ENCODE results near the gene FH. TPM values are rescaled to one million over a fixed set of nuclear protein-coding genes. Genes with fewer than 3 reads are reported as not detected.

Gene FH
- total RNA-seq, 3 donors from 2014 or later (not counting 1 experiment from before 2014, with no cell fraction given): 16.6 to 18.3 (median 16.7) TPM

DNA sequence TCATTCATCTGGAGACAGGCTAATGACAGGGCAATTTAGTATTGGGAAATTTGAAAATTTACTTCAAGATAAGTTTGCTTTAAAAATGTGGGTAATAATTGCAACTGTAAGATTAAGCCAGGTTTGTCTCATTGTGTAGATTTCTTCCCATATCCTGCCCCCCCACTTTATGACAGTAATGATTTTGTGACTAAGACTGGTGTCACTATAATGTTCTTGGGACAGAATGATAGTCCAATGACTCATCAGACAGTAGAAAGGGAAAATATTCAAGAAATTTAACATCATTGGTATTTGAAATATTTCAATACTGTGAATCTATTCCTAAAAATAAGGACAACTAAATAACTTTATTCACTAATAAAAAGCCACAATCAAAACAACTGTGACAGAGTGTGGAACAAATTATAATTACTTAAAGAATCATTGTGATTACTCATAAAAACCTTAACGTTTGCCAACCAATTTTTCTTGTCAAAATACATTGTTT, 36.7 kb downstream of the FH start:
- H3K27me3 ChIP-seq (ENCODE audit: control insufficient read depth, insufficient read depth, low read length): no peaks in the 10 kb centered on the region
- no peak overlapping the region for H3K4me3 ChIP-seq (ENCODE audit: low read length)
- no peak overlapping the region for H3K27ac ChIP-seq (ENCODE audit: low read length)
- H3K36me3 ChIP-seq (ENCODE audit: control insufficient read depth, insufficient read depth, low read length): no peaks in the 10 kb centered on the region
- TF ChIP-seq, protein P1, sequence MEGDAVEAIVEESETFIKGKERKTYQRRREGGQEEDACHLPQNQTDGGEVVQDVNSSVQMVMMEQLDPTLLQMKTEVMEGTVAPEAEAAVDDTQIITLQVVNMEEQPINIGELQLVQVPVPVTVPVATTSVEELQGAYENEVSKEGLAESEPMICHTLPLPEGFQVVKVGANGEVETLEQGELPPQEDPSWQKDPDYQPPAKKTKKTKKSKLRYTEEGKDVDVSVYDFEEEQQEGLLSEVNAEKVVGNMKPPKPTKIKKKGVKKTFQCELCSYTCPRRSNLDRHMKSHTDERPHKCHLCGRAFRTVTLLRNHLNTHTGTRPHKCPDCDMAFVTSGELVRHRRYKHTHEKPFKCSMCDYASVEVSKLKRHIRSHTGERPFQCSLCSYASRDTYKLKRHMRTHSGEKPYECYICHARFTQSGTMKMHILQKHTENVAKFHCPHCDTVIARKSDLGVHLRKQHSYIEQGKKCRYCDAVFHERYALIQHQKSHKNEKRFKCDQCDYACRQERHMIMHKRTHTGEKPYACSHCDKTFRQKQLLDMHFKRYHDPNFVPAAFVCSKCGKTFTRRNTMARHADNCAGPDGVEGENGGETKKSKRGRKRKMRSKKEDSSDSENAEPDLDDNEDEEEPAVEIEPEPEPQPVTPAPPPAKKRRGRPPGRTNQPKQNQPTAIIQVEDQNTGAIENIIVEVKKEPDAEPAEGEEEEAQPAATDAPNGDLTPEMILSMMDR (IDR thresholded peaks at IDR 0.05): no peak
- DNase-seq (no peak), ATAC-seq (no peak)
- 80% methylated on average over 1 of the region's 1 CpG for WGBS (ENCODE audit: insufficient coverage)
- intact Hi-C loops (cut with micrococcal nuclease): no loop called here
- no peaks in the 10 kb centered on the region for H3K9me3 Mint-ChIP-seq
- no peaks in the 10 kb centered on the region for H3K4me1 ChIP-seq (ENCODE audit: control insufficient read depth, insufficient read depth, low read length)
- no peaks in the 10 kb centered on the region for H3K9me3 ChIP-seq (ENCODE audit: control insufficient read depth, insufficient read depth, low read length)
- H3K4me3 Mint-ChIP-seq: no peak overlapping the region
- H3K27ac Mint-ChIP-seq: no peak overlapping the region
- no peaks in the 10 kb centered on the region for H3K36me3 Mint-ChIP-seq
- H3K27me3 Mint-ChIP-seq (ENCODE audit: low read depth in 2 of 2): peaks cover 0 to 8% of the 10 kb centered on the region in 2 donors
- H3K4me1 Mint-ChIP-seq: no peaks in the 10 kb centered on the region

GRCh38 chr1:241479294-241479693, 40.3 kb downstream of the FH start:
- no peaks in the 10 kb centered on the region for H3K4me1 Mint-ChIP-seq
- Histone ChIP-seq H3K27me3 (ENCODE audit: control insufficient read depth, insufficient read depth, low read length) (no peaks in the 10 kb centered on the region), H3K36me3 (ENCODE audit: control insufficient read depth, insufficient read depth, low read length) (no peaks in the 10 kb centered on the region), H3K27ac (ENCODE audit: low read length) (no peak overlapping the region), H3K4me1 (ENCODE audit: control insufficient read depth, insufficient read depth, low read length) (no peaks in the 10 kb centered on the region), H3K9me3 (ENCODE audit: control insufficient read depth, insufficient read depth, low read length) (no peaks in the 10 kb centered on the region), H3K4me3 (ENCODE audit: low read length) (no peak overlapping the region)
- no peaks in the 10 kb centered on the region for H3K36me3 Mint-ChIP-seq
- intact Hi-C loops (cut with micrococcal nuclease): no loop called here
- ATAC-seq: no peak
- peaks cover 0 to 8% of the 10 kb centered on the region in 2 donors for H3K27me3 Mint-ChIP-seq (ENCODE audit: low read depth in 2 of 2)
- H3K4me3 Mint-ChIP-seq: no peak overlapping the region
- no peak for DNase-seq
- no peak overlapping the region for H3K27ac Mint-ChIP-seq
- TF ChIP-seq, protein P1 (IDR thresholded peaks at IDR 0.05): no peak
- no peaks in the 10 kb centered on the region for H3K9me3 Mint-ChIP-seq

DNA sequence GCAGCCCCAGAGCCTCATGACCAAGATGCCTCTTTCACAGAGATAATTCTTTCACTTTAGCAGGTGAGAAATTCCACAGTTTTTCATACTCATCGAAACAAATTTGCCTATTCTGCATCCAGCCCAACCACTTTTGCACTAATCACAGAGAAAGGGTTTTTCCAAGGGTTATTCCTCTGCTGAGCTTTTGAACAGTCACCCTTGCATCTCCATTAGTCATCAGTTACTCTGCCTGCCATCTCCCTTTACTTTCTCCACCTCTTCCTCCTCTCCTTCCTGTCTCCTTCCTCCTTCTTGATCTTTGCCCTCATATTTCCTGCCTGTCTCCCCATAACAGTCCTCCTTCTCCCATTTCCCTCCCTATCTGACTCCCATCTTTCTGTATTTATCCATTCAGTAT, 43.9 kb downstream of the FH start:
- H3K27me3 Mint-ChIP-seq (ENCODE audit: low read depth in 2 of 2): peaks cover 2 to 6% of the 10 kb centered on the region in 2 donors
- H3K36me3 Mint-ChIP-seq: no peaks in the 10 kb centered on the region
- DNase-seq: no peak
- ATAC-seq: no peak
- WGBS (ENCODE audit: insufficient coverage): 69% methylated on average over 1 of the region's 1 CpG
- H3K4me1 Mint-ChIP-seq: no peaks in the 10 kb centered on the region
- no peaks in the 10 kb centered on the region for H3K36me3 ChIP-seq (ENCODE audit: control insufficient read depth, insufficient read depth, low read length)
- no peaks in the 10 kb centered on the region for H3K4me1 ChIP-seq (ENCODE audit: control insufficient read depth, insufficient read depth, low read length)
- H3K4me3 ChIP-seq (ENCODE audit: low read length): no peak overlapping the region
- intact Hi-C loops (cut with micrococcal nuclease): no loop called here
- no peak overlapping the region for H3K27ac Mint-ChIP-seq
- no peak overlapping the region for H3K27ac ChIP-seq (ENCODE audit: low read length)
- H3K9me3 ChIP-seq (ENCODE audit: control insufficient read depth, insufficient read depth, low read length): no peaks in the 10 kb centered on the region
- no peak overlapping the region for H3K4me3 Mint-ChIP-seq
- no peaks in the 10 kb centered on the region for H3K9me3 Mint-ChIP-seq
- no peaks in the 10 kb centered on the region for H3K27me3 ChIP-seq (ENCODE audit: control insufficient read depth, insufficient read depth, low read length)
- TF ChIP-seq, protein P1 (IDR thresholded peaks at IDR 0.05): no peak

- ATAC-seq: no peak
- intact Hi-C loops (cut with micrococcal nuclease): no loop called here
- H3K4me1 ChIP-seq (ENCODE audit: control insufficient read depth, insufficient read depth, low read length): no peaks in the 10 kb centered on the region
- H3K4me3 ChIP-seq (ENCODE audit: low read length): no peak overlapping the region
- no peaks in the 10 kb centered on the region for H3K9me3 ChIP-seq (ENCODE audit: control insufficient read depth, insufficient read depth, low read length)
- WGBS (ENCODE audit: insufficient coverage): 44% methylated on average over 1 of the region's 1 CpG
- no peaks in the 10 kb centered on the region for H3K36me3 ChIP-seq (ENCODE audit: control insufficient read depth, insufficient read depth, low read length)
- Mint-ChIP-seq H3K27ac (no peak overlapping the region), H3K36me3 (no peaks in the 10 kb centered on the region), H3K27me3 (ENCODE audit: low read depth in 2 of 2) (peaks cover 5 to 17% of the 10 kb centered on the region in 2 donors), H3K4me1 (no peaks in the 10 kb centered on the region), H3K4me3 (no peak overlapping the region), H3K9me3 (no peaks in the 10 kb centered on the region)
- TF ChIP-seq, protein P1 (IDR thresholded peaks at IDR 0.05): no peak
- H3K27ac ChIP-seq (ENCODE audit: low read length): no peak overlapping the region
- DNase-seq: no peak
- H3K27me3 ChIP-seq (ENCODE audit: control insufficient read depth, insufficient read depth, low read length): no peaks in the 10 kb centered on the region
Measured at GRCh38 chr1:241473026-241473425, 46.5 kb downstream of the FH start.
